A549 (cell line): Measurements from ENCODE around the gene GALNT14. TPM values are rescaled to one million over a fixed set of nuclear protein-coding genes. Genes with fewer than 3 reads are reported as not detected.

ENCODE experiments used
- ATAC-seq, 2 experiments: fragments of 200-7000 bp in 1 of 2; fragments of >200 bp in 1 of 2; cut with Nextera tagmentation in 1 of 2; cut with Tn5 transposase in 1 of 2; 3 replicates each; pipeline versions ENCODE4 v1.8.0 to v1.9.1; 2018 to 2020; ENCODE audit warnings: mild to moderate bottlenecking in 1 of 2, moderate library complexity in 1 of 2
- CTCF ChIA-PET: fragments of 300-600 bp; sonication (Branson Sonifier 250); formaldehyde crosslinking; extraction: SDS; loops from one replicate; lab custom pipeline; 2021; ENCODE audit warnings: antibody characterized with exemption, inconsistent platforms; lab: Yijun Ruan, JAX
- POLR2A ChIA-PET: fragments of 350-600 bp; formaldehyde crosslinking; extraction: SDS; loops from one replicate; lab custom pipeline; 2021; ENCODE audit warnings: antibody characterized with exemption, inconsistent platforms; lab: Yijun Ruan, JAX
- DNase-seq, 2 experiments: peaks; one replicate each; pipeline versions ENCODE4 v3.0.0 to v3.0.0-alpha.2; 2011 to 2016; ENCODE audit warnings: low read depth in 1 of 2, low spot score in 1 of 2
- FAIRE-seq: peaks from 2 replicates; lab custom pipeline; 2011; peaks lifted over from hg19 to GRCh38; lab: Jason Lieb, UNC
- H3K27ac ChIP-seq, 2 experiments: fragments of >200 bp; sonication (Bioruptor Twin); formaldehyde crosslinking; 3 replicates each; pipeline ENCODE4 v1.5.1; 2016 to 2017
- H3K4me1 ChIP-seq: fragments of >200 bp; sonication (Bioruptor Twin); formaldehyde crosslinking; 3 replicates; pipeline ENCODE4 v1.6.1; 2016
- H3K4me2 ChIP-seq: fragments of >200 bp; sonication (Bioruptor Twin); formaldehyde crosslinking; 3 replicates; pipeline ENCODE4 v1.6.1; 2016
- H3K4me3 ChIP-seq: fragments of >200 bp; sonication (Bioruptor Twin); formaldehyde crosslinking; 3 replicates; pipeline ENCODE4 v1.5.1; 2016
- H3K9me3 ChIP-seq: fragments of >200 bp; sonication (Bioruptor Twin); formaldehyde crosslinking; 3 replicates; pipeline ENCODE4 v1.6.1; 2016
- CBX2 ChIP-seq: fragments of 200-600 bp; sonication (generic); IDR thresholded peaks from 2 replicates; pipeline ENCODE4 v1.6.1; 2016; ENCODE audit warnings: low read depth, mild to moderate bottlenecking, borderline replicate concordance
- CHD2 ChIP-seq: fragments of 150-350 bp; IDR thresholded peaks from 2 replicates; pipeline ENCODE4 v1.6.1; 2014; ENCODE audit warnings: low read length; ENCODE audit not compliant: partially characterized antibody
- CHD4 ChIP-seq: fragments of 200-600 bp; sonication (generic); IDR thresholded peaks from 2 replicates; pipeline ENCODE4 v1.6.1; 2016; ENCODE audit warnings: antibody characterized with exemption, mild to moderate bottlenecking, borderline replicate concordance
- EHF ChIP-seq: fragments of 250-450 bp; sonication (Bioruptor Pico); IDR thresholded peaks from 2 replicates; pipeline ENCODE4 v1.5.0; 2020; ENCODE audit warnings: mild to moderate bottlenecking
- EP300 ChIP-seq, 2 experiments: fragments of >200 bp; sonication (Bioruptor Twin); formaldehyde crosslinking; IDR thresholded peaks; 2 replicates in 1 of 2; 3 replicates in 1 of 2; pipeline ENCODE4 v1.6.1; 2016 to 2017
- ESRRA ChIP-seq: fragments of 150-350 bp; IDR thresholded peaks from 2 replicates; pipeline ENCODE4 v1.6.1; 2014; ENCODE audit warnings: mild to moderate bottlenecking, low read length, borderline replicate concordance
- FOSL2 ChIP-seq, 2 experiments: fragments of 450-650 bp in 1 of 2; fragments of >200 bp in 1 of 2; sonication (Bioruptor Twin) in 1 of 2; formaldehyde crosslinking; IDR thresholded peaks; 2 replicates each; pipeline versions ENCODE4 v1.5.0 to v1.6.1; 2016 to 2020; ENCODE audit warnings: mild to moderate bottlenecking in 1 of 2, moderate library complexity in 1 of 2
- FOXS1 ChIP-seq: fragments of 250-450 bp; sonication (Bioruptor Pico); IDR thresholded peaks from 2 replicates; pipeline ENCODE4 v1.5.0; 2020; ENCODE audit warnings: mild to moderate bottlenecking, moderate library complexity
- GATA3 ChIP-seq: IDR thresholded peaks from 2 replicates; pipeline ENCODE4 v1.6.1; 2012; ENCODE audit warnings: borderline replicate concordance
- HEYL ChIP-seq: fragments of 250-450 bp; sonication (Bioruptor Pico); IDR thresholded peaks from 2 replicates; pipeline ENCODE4 v1.8.0; 2021; ENCODE audit warnings: mild to moderate bottlenecking, moderate library complexity
- HOXB5 ChIP-seq: fragments of 250-450 bp; sonication (Bioruptor Pico); IDR thresholded peaks from 2 replicates; pipeline ENCODE4 v1.5.0; 2020; ENCODE audit warnings: mild to moderate bottlenecking, moderate library complexity
- JUN ChIP-seq, 2 experiments: fragments of >200 bp; sonication (Bioruptor Twin); formaldehyde crosslinking; IDR thresholded peaks; 2 replicates in 1 of 2; 3 replicates in 1 of 2; pipeline ENCODE4 v1.6.1; 2016 to 2017
- MAX ChIP-seq: IDR thresholded peaks from 2 replicates; pipeline ENCODE4 v1.6.1; 2012
- MAZ ChIP-seq: fragments of 150-350 bp; IDR thresholded peaks from 2 replicates; pipeline ENCODE4 v1.6.1; 2014; ENCODE audit warnings: antibody characterized with exemption, low read depth, low read length, borderline replicate concordance
- NPAS2 ChIP-seq: fragments of 250-450 bp; sonication (Bioruptor Pico); IDR thresholded peaks from 2 replicates; pipeline ENCODE4 v1.8.0; 2022; ENCODE audit warnings: mild to moderate bottlenecking, moderate library complexity, borderline replicate concordance
- PHF8 ChIP-seq: fragments of 200-600 bp; sonication (generic); IDR thresholded peaks from 2 replicates; pipeline ENCODE4 v1.6.1; 2016; ENCODE audit warnings: low read depth, mild to moderate bottlenecking, antibody characterized with exemption, moderate library complexity, borderline replicate concordance
- POLR2A ChIP-seq: IDR thresholded peaks from 2 replicates; pipeline ENCODE4 v1.6.1; 2012; ENCODE audit warnings: mild to moderate bottlenecking, low read length
- REST ChIP-seq: fragments of 200-600 bp; sonication (generic); IDR thresholded peaks from 2 replicates; pipeline ENCODE4 v1.6.1; 2016; ENCODE audit warnings: antibody characterized with exemption, mild to moderate bottlenecking, moderate library complexity
- RFX5 ChIP-seq: fragments of 450-650 bp; IDR thresholded peaks from 2 replicates; pipeline ENCODE4 v1.7.1; 2014; ENCODE audit warnings: antibody characterized with exemption, mild to moderate bottlenecking, moderate library complexity
- RNF2 ChIP-seq: fragments of 200-600 bp; sonication (generic); IDR thresholded peaks from 2 replicates; pipeline ENCODE4 v1.6.1; 2016; ENCODE audit warnings: low read depth, mild to moderate bottlenecking, antibody characterized with exemption, moderate library complexity, borderline replicate concordance
- SMC3 ChIP-seq: fragments of >200 bp; sonication (Bioruptor Twin); formaldehyde crosslinking; IDR thresholded peaks from 3 replicates; pipeline ENCODE4 v1.6.1; 2018; ENCODE audit warnings: inconsistent platforms
- SREBF2 ChIP-seq: fragments of 450-650 bp; IDR thresholded peaks from 2 replicates; pipeline ENCODE4 v1.6.1; 2014; ENCODE audit warnings: mild to moderate bottlenecking, moderate library complexity
- ZFP36 ChIP-seq: fragments of 450-650 bp; IDR thresholded peaks from 2 replicates; pipeline ENCODE4 v1.6.1; 2014; ENCODE audit warnings: borderline replicate concordance; ENCODE audit not compliant: partially characterized antibody
- ZNF302 ChIP-seq: fragments of 250-450 bp; sonication (Bioruptor Pico); IDR thresholded peaks from 2 replicates; pipeline ENCODE4 v1.9.0; 2021; ENCODE audit warnings: inconsistent platforms, mild to moderate bottlenecking, moderate library complexity
- WGBS: methylation state at CpG from one replicate; pipeline ENCODE4 v1.1.6; 2017; ENCODE audit errors: missing lambda C conversion rate; 5-methylcytosine and 5-hydroxymethylcytosine counted together
- polyA plus RNA-seq, 4 experiments: library from polyadenylated mRNA; depleted of rRNA in 3 of 4; stranded (reverse); fragments of >200 nt; fragmentation: RNase III in 1 of 4; extraction: RNeasy Plus Mini Kit Qiagen cat#74134 plus additional on column Dnase treatment in 1 of 4; gene quantifications; 2 replicates in 3 of 4; 3 replicates in 1 of 4; pipeline ENCODE4 v1.2.3, GENCODE V29; 2011 to 2017
- TF ChIP-seq, protein P1 (sequence below): fragments of 250-450 bp; sonication (Bioruptor Pico); IDR thresholded peaks from 2 replicates; pipeline ENCODE4 v1.5.0; 2020; ENCODE audit warnings: low read depth, mild to moderate bottlenecking, moderate library complexity

The GALNT14 gene
- polyA plus RNA-seq, 2 of the 4 experiments (the other 2 are of a cell fraction): 34.4 to 38.3 TPM

DNA sequence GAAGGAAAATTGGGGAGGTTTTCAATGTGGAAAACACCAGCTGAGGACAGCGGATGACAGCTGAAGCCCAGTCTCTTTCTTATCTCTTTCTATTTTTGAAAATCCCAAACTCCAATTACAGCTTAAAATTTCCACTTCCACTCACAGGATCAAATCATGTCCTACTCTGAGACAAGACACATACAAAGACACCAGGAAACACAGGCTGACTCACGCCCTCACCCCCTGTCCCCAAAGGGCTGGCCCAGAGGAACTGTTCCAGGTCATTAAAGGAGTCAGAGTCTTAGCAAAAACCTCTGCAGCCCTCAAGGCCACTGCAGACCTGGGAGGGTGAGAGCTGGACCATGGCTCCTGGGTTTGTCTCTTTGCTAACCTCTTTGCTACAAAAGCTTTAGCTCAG, 187.9 kb downstream of the GALNT14 start:
- 58% methylated on average over 2 of the region's 2 CpGs for WGBS
- Histone ChIP-seq H3K4me2 (no peak overlapping the region), H3K27ac (no peak overlapping the region), H3K4me3 (no peak overlapping the region), H3K9me3 (no peaks in the 10 kb centered on the region), H3K4me1 (no peaks in the 10 kb centered on the region)
- ChIA-PET CTCF (interaction anchor here (1.3 to 2.0 kb wide), 2 partner anchors 188 to 220 kb away, joined by 3 to 7 read pairs; partner anchors contain the start of gene GALNT14), POLR2A (no interaction called here)
- DNase-seq (no peak), FAIRE-seq (no peak), ATAC-seq (no peak)
- TF ChIP-seq CHD4: no peak

DNA sequence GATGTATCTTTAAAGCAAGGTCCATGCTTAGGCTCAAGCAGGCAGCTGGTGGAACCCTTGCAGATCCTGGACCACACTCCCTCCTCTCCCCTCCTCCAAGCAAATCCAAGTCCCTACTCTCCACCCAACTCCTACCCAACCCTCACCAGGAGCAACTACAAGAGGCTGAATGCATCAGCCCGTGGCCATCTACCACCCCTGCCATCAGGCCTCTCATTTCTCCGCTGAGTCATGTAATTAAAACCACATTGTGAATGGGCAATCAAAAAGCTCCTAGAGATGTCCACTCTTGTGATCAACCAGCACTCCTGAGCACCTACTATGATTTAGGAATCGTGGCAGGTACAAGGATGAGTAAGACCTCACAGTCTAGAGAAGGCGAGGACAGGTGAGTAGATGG, 188.8 kb downstream of the GALNT14 start:
- FAIRE-seq: no peak
- no peaks in the 10 kb centered on the region for H3K9me3 ChIP-seq
- CTCF ChIA-PET: interaction anchor here (1.0 to 2.0 kb wide), 2 partner anchors 188 to 221 kb away, joined by 4 to 7 read pairs; partner anchors contain the start of gene GALNT14
- TF ChIP-seq CBX2 (no peak), FOXS1 (CRISPR knock-in tag) (no peak), SREBF2 (no peak), NPAS2 (CRISPR knock-in tag) (no peak), ESRRA (no peak), EP300 (IDR thresholded peaks at IDR 0.05) (no peak), HEYL (CRISPR knock-in tag) (no peak), POLR2A (no peak), RNF2 (no peak)
- TF ChIP-seq, all 56 proteins: peak for 0
- Histone ChIP-seq H3K4me3 (no peak overlapping the region), H3K4me2 (no peak overlapping the region), H3K4me1 (no peaks in the 10 kb centered on the region), H3K27ac (no peak overlapping the region)
- 83% methylated on average over 4 of the region's 4 CpGs for WGBS
- ATAC-seq (no peak), DNase-seq (no peak)
- POLR2A ChIA-PET: no interaction called here

DNA sequence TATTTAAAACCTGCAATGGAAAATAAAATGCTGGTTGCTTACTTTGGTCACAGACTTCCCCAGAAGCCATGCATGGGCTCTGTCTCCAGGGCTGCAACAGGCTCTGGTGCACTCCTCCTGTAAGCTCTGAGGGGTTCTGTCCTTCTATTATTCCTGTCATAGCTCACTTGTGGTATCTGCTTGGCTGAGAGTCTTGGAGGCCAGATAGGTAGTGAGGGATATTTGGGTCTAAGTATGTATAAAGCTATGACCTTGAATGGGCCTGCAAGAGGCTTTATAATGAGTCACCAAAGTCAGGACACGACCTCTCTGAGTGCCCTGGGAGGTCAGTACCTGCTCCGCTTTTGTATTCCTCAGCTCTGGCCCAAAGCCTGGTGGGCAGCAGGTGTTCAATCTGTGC, 189.4 kb downstream of the GALNT14 start:
- no peaks in the 10 kb centered on the region for H3K4me1 ChIP-seq
- no peak overlapping the region for H3K27ac ChIP-seq
- TF ChIP-seq, protein P1, sequence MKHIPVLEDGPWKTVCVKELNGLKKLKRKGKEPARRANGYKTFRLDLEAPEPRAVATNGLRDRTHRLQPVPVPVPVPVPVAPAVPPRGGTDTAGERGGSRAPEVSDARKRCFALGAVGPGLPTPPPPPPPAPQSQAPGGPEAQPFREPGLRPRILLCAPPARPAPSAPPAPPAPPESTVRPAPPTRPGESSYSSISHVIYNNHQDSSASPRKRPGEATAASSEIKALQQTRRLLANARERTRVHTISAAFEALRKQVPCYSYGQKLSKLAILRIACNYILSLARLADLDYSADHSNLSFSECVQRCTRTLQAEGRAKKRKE (CRISPR knock-in tag): no peak
- TF ChIP-seq RFX5: no peak
- no peak for TF ChIP-seq JUN (IDR thresholded peaks at IDR 0.05)
- no peak for TF ChIP-seq EP300 (IDR thresholded peaks at IDR 0.05)
- no peak for TF ChIP-seq CBX2
- TF ChIP-seq HOXB5 (CRISPR knock-in tag): no peak
- no peak for TF ChIP-seq ZNF302
- H3K4me2 ChIP-seq: no peak overlapping the region
- H3K4me3 ChIP-seq: no peak overlapping the region
- ATAC-seq: no peak
- ChIA-PET POLR2A (no interaction called here), CTCF (interaction anchor here (1.0 to 2.0 kb wide), 2 partner anchors 189 to 221 kb away, joined by 4 to 7 read pairs; partner anchors contain the start of gene GALNT14)
- no peak for DNase-seq
- no peaks in the 10 kb centered on the region for H3K9me3 ChIP-seq
- 68% methylated on average over 2 of the region's 2 CpGs for WGBS
- no peak for FAIRE-seq

- DNase-seq (no peak), ATAC-seq (no peak), FAIRE-seq (no peak)
- CTCF ChIA-PET: no interaction called here
- POLR2A ChIA-PET: no interaction called here
- TF ChIP-seq PHF8: no peak
- no peak for TF ChIP-seq ESRRA
- TF ChIP-seq NPAS2 (CRISPR knock-in tag): no peak
- no peak for TF ChIP-seq GATA3
- no peak for TF ChIP-seq MAZ
- no peak for TF ChIP-seq FOSL2 (IDR thresholded peaks at IDR 0.05)
- TF ChIP-seq FOSL2 (CRISPR knock-in tag; IDR thresholded peaks at IDR 0.05): no peak
- no peak for TF ChIP-seq EHF (CRISPR knock-in tag)
- no peak for TF ChIP-seq POLR2A
- no peak for TF ChIP-seq HOXB5 (CRISPR knock-in tag)
- TF ChIP-seq FOXS1 (CRISPR knock-in tag): no peak
- TF ChIP-seq MAX: no peak
- TF ChIP-seq SMC3: no peak
- TF ChIP-seq REST: no peak
- TF ChIP-seq CHD2: no peak
- no peak for TF ChIP-seq ZFP36
- H3K4me3 ChIP-seq: no peak overlapping the region
- no peak overlapping the region for H3K27ac ChIP-seq
- WGBS: 44% methylated on average over 1 of the region's 1 CpG
- no peaks in the 10 kb centered on the region for H3K9me3 ChIP-seq
- H3K4me2 ChIP-seq: no peak overlapping the region
- H3K4me1 ChIP-seq: no peaks in the 10 kb centered on the region
Measured at GRCh38 chr2:30948130-30948529, 190.1 kb downstream of the GALNT14 start.
